Measurements from ENCODE around the gene TMCO1.

- TF ChIP-seq POLR2A (IDR thresholded peaks at IDR 0.05; ENCODE audit: low read length) = no peak
- TF ChIP-seq GATA1 (IDR thresholded peaks at IDR 0.05; ENCODE audit: low read depth, low read length) = no peak
Measured at GRCh38 chr1:165755393-165756010, 13.2 kb downstream of the TMCO1 start.

Data from erythroblast (primary cell).